NB4 (cell line): ENCODE measurements around the gene TMPRSS9.

Source experiments
- MYC ChIP-seq: IDR thresholded peaks from 2 replicates; pipeline ENCODE4 v1.6.1; 2011; ENCODE audit warnings: low read depth, low read length
- TF ChIP-seq, protein P1 (sequence below): IDR thresholded peaks from one replicate; pipeline ENCODE4 v1.5.1; 2012; ENCODE audit warnings: low read depth, low read length
- TF ChIP-seq, protein P2 (sequence below): IDR thresholded peaks from 2 replicates; pipeline ENCODE4 v1.6.1; 2011; ENCODE audit warnings: low read depth, low read length

DNA sequence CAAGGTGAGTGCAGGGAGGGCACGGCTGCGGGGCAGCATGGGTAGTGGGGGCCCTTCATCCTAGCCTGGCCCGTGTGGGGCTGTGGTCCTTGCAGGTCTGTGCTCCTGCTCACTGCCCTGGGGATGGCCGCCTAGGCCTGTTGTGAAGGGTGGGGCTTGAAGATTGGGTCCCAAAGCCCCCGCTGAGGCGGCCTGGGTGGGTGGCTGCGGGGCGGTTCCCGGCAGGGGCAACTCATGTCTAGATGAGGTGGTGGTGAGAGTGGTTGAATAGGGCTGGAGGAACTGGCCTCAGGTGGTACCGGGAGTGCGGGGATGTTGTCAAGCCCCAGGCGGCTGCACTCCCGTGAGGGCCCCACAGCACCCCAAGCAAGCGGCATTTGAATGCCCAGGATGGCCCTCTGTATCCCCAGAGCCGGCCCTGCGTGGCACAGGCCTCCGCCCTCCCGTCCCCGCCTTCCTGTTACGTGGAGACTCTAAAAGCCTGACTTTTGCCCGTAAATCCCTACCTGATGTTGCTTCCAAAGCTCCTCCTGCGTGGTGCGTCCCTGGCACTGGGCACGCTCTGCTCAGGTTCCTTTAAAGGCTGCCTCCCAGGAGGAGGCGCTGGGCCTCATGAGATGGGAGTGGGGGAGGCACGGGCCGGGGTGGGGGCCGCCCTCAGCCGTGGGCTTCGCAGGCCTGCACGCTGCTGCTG lies 16.6 kb upstream of the TMPRSS9 start:
- TF ChIP-seq, protein P1, sequence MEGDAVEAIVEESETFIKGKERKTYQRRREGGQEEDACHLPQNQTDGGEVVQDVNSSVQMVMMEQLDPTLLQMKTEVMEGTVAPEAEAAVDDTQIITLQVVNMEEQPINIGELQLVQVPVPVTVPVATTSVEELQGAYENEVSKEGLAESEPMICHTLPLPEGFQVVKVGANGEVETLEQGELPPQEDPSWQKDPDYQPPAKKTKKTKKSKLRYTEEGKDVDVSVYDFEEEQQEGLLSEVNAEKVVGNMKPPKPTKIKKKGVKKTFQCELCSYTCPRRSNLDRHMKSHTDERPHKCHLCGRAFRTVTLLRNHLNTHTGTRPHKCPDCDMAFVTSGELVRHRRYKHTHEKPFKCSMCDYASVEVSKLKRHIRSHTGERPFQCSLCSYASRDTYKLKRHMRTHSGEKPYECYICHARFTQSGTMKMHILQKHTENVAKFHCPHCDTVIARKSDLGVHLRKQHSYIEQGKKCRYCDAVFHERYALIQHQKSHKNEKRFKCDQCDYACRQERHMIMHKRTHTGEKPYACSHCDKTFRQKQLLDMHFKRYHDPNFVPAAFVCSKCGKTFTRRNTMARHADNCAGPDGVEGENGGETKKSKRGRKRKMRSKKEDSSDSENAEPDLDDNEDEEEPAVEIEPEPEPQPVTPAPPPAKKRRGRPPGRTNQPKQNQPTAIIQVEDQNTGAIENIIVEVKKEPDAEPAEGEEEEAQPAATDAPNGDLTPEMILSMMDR, result no peak
- no peak for TF ChIP-seq MYC
- TF ChIP-seq, protein P2, sequence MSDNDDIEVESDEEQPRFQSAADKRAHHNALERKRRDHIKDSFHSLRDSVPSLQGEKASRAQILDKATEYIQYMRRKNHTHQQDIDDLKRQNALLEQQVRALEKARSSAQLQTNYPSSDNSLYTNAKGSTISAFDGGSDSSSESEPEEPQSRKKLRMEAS, result no peak
